HG02759 (cell line): ENCODE results near the gene FBXO10.

Source experiments
- ATAC-seq: cut with Tn5 transposase; IDR thresholded peaks from one replicate; pipeline ENCODE4 v1.9.1; 2021; ENCODE audit warnings: mild to moderate bottlenecking, moderate library complexity; ENCODE audit not compliant: unreplicated experiment

FBXO10 gene

GRCh38 chr9:37596504-37596903 lies 20.3 kb upstream of the FBXO10 start:
- ATAC-seq = no peak

- no peak for ATAC-seq
These were observed 17.8 kb upstream of the FBXO10 start for GRCh38 chr9:37593883-37594448.

- ATAC-seq = peak; percentile 94
These were observed 16.1 kb upstream of the FBXO10 start, which contains the start of gene TOMM5 for GRCh38 chr9:37592108-37592951. TSS of gene TOMM5 (minus strand) at chr9:37592597. CDS start at chr9:37592532, 65 bp downstream.

- no peak for ATAC-seq
These were observed 11.3 kb upstream of the FBXO10 start for GRCh38 chr9:37587521-37587920.

GRCh38 chr9:37583522-37584121 lies 7.4 kb upstream of the FBXO10 start:
- no peak for ATAC-seq

- ATAC-seq = no peak
These were observed 6.5 kb upstream of the FBXO10 start for GRCh38 chr9:37582548-37583157.

GRCh38 chr9:37575511-37575914 lies 667 bp downstream of the FBXO10 start:
- peak; percentile 46 for ATAC-seq

GRCh38 chr9:37575001-37575400 lies 1.2 kb downstream of the FBXO10 start:
- ATAC-seq = no peak

GRCh38 chr9:37574241-37574721 lies 1.9 kb downstream of the FBXO10 start:
- ATAC-seq = no peak

- ATAC-seq = no peak
These were observed 4.9 kb downstream of the FBXO10 start for GRCh38 chr9:37571282-37571681.

- no peak for ATAC-seq
These were observed 9.5 kb downstream of the FBXO10 start for GRCh38 chr9:37566716-37567115.

GRCh38 chr9:37565661-37566618 lies 10.2 kb downstream of the FBXO10 start:
- peak; percentile 82 for ATAC-seq

GRCh38 chr9:37564916-37565315 lies 11.3 kb downstream of the FBXO10 start:
- ATAC-seq = no peak

GRCh38 chr9:37563806-37564513 lies 12.2 kb downstream of the FBXO10 start:
- no peak for ATAC-seq

GRCh38 chr9:37562826-37563225 lies 13.4 kb downstream of the FBXO10 start:
- no peak for ATAC-seq

GRCh38 chr9:37561682-37562081 lies 14.5 kb downstream of the FBXO10 start:
- ATAC-seq = no peak

GRCh38 chr9:37559855-37560592 lies 16.2 kb downstream of the FBXO10 start:
- ATAC-seq = no peak

- ATAC-seq = no peak
These were observed 17.1 kb downstream of the FBXO10 start for GRCh38 chr9:37559125-37559524.

- no peak for ATAC-seq
These were observed 20.4 kb downstream of the FBXO10 start for GRCh38 chr9:37555786-37556185.
